Kidney capillary endothelial cell (primary cell): ENCODE data around the gene MRPL21.

Source experiments
- DNase-seq: peaks from one replicate; pipeline ENCODE4 v3.0.0-alpha.2; 2018; ENCODE audit warnings: low spot score

Gene MRPL21

DNA sequence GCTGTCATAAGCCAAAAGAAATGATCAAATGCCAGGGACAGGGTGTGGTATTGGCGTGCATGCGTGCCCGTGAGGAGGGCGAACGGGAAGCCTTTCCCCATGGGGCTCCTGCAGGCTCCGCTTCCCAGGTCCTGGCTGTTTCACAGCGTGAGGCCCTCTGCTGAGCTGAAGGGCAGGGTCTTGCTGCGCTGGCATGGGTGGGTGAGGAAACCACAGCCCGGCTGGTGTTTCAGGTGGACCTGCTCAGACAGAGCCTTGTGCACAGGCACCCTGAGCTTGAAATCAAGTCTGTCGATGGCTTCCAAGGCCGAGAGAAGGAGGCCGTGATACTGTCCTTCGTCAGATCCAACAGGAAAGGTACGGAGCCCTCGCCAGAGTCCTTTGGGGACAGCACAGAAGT, 31.4 kb upstream of the MRPL21 start:
- no peak for DNase-seq

DNA sequence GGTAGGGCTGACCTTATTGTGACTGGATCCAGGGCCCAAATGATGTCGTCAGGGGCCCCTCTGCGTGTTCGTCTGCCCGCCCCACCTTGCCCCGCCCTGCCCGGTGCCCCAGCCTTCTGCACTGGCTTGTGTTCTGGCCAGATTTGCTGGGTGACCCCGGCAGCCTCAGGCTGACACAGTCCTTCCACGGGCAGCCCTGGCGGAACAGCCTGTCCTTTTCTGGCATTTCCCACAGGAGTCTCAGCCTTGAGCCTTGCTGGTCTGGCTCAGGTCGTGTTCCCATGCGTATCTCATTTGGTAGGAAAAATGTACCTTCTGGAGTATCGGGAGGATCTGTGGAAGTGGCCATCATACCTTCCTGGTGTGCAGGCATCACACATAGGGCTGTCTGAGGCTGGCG, 31.0 kb upstream of the MRPL21 start:
- DNase-seq = no peak

DNA sequence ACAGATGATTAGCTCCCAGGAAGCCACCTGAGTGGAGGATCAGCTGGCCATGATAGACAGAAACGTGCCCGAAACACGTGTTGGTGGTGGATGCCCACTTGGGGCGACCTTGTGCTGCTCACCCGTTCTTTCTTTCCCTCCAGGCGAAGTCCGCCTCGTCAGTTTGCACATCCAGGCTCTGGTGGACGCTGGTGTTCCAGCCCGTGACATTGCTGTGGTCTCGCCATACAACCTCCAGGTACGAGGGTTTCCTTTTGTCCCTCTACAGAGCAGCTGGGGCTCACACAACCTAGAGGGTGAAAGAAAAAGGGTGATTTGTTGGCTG, 30.7 kb upstream of the MRPL21 start:
- DNase-seq = no peak

DNA sequence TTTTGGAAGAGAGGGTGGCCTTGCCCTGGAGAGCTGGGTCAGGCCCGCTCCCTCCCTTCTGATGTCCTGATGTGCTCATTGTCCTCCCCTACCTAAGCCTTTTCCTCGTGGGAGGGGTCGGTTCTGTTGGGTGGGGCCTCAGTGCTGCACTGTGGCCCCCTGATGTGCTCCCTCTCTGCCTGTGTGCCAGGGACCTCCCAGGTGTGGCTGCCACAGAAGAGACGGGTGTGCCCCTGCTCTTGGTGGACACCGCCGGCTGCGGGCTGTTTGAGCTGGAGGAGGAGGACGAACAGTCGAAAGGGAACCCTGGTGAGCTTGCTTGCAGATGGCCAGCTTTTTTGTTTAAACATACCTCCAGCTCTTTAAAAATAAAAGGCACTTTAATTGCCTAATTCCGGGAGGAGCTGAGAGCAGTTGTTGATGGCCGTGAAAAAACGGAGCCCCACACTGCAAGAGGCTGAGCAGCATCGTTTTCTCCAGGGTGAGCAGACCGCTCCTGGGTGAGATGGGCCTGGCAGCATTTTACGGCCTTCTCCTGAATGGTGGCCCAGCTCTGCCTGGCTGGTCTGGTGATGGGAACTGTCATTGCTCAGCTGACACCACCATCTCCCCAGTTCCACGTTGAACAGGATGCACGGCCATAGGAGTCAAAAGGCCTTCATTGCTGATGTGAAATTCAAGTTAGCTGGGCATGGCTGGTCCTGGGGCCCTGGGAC, 30.1 kb upstream of the MRPL21 start:
- no peak for DNase-seq

DNA sequence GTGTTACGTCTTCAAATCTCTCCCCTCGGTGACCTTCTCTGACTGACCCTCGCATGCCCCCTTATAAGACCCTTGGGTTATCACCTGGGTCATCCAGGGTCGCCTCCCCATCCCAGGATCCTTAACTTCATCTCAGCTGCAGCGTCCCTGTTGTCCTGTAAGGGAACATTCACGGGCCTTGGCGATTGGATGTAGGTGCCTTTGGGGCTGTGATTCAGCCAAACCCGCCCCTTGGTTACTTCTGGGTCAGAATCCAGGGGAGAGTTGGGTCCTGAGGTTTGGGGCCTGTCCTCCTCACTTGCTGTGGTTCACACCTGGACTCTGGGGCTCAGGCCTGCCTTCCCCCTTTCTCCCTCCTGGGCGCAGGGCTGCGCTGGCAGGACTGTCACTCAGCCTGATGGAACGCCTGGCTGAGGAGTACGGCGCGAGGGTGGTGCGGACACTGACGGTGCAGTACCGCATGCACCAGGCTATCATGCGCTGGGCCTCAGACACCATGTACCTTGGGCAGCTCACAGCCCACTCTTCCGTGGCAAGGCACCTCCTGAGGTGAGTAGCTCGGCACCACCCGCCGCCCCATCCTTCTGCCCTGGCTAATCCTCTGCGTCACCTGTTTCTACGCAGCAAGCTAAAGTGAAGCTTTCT, 29.4 kb upstream of the MRPL21 start:
- DNase-seq = no peak

DNA sequence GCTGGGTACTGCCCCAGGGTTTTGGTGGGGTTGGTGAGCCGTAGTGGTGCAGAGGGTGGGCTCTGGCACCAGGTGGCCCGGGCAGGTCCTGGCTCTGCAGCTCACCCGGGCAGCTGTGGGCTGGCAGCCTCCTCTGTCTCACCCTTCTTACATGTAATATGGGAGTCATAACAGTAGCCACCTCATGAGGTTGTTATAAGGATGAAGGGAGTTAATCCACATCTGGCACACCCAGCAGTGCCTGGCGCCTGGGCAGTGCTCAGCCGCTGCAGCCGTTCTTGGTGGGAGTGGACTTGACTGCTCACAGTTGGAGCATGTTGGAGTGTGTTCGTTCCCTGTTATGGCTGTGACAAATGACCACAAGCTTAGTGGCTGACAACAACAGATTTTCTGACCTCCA, 28.7 kb upstream of the MRPL21 start:
- no peak for DNase-seq

DNA sequence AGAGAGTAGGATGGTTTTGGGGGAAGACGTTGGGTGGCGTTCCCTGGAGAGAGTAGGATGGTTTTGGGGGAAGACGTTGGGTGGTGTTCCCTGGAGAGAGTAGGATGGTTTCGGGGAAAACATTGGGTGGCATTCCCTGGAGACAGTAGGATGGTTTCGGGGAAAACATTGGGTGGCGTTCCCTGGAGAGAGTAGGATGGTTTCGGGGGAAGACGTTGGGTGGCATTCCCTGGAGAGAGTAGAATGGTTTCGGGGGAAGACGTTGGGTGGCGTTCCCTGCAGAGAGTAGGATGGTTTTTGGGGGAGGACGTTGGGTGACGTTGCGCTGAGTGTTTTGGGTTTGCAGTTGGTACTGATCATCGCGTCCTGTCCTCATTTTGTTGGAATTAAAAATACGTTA, 28.3 kb upstream of the MRPL21 start:
- DNase-seq = no peak

DNA sequence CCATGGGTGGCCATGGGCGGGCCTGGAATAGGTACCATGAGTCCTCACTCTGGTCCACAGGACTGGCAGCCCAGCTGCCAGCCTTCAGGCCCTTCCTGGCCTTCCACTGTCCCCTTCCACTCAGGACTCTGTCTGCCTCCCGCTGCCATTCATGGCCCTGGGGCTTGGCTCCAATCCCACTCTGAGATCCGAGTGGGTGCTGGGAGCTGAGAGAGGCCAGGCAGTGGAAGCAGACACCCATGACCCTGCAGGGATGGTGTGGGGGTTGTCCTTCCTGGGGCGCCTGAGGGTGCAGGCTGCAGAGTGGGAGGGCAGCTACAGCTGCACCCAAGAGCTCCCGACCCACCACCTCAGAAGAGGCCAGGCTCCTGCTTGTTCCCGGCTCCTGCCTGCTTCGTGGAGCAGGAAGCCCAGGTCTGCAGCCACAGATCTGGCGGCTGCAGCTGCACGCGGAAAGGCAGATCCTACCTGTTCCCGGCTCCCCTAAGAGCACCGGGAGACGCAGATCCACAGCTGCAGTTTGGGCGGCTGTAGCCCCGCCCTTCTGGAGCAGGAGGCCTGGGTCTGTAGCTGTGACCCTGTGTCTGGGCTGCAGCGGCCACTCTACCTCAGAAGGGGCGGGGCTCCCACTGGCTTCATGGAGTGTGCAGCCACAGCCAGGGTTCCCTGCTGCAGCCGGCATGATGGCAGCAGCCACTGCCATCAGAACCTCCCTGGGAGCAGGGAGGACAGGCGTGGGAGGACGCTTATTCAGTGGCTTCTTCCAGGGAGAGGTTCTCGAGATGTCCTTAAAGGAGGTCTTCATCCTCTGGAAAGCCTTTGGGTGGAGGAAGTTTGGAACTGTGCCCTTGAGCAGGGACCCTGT, 27.6 kb upstream of the MRPL21 start:
- DNase-seq = no peak

DNA sequence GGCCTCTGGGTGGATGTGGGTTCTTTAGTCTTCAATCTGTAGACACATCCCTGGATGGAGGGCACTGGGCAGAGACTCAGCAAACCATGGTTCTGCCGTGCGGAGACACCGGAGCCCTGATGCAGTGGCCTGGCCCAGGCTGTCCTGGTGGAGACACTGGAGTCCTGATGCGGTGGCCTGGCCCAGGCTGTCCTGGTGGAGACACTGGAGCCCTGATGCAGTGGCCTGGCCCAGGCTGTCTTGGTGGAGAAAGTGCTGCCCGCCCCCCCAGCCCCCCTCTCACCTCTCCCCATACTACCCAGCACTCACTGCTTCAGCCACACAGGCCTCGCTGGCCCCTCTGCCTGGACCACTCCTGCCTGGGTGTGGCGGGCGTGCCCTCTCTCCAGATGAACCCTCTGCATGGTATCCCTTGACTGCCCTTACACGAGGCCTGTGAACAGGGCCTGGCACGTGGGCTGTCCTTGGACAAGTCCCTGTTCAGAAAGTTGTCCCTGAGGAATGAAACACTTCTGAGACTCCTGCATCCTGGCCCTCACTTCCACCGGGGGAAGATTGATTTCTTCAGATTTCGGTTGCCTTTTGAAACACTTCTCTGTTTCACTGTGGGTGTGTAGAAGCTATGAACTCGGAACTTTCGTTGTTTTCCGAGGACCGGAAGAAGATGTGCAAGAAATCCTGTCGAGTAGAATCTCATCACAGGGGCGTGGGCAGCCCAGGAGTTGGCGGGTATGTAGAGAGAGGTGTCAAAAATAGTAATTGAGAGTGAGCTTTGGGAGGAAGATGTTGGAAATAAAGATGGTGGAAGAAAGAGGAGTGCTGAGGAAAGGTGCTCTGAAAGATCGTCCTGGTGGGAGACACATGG, 26.3 kb upstream of the MRPL21 start:
- no peak for DNase-seq

DNA sequence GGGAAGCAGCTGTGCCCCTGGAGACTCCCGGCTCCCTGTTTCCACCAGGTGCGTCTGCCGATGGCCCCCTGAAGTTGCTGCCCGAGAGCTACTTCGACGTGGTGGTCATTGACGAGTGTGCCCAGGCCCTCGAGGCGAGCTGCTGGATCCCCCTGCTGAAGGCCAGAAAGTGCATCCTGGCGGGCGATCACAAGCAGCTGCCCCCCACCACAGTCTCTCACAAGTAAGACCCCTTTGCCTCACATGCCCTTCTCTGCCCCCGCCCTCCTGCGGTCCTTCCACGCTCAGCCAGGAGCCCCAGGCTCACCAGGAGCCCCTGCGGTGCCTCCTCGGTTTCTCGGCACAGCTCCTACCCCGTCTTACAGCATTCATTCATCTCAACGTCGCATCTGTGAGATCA, 25.5 kb upstream of the MRPL21 start:
- no peak for DNase-seq

DNA sequence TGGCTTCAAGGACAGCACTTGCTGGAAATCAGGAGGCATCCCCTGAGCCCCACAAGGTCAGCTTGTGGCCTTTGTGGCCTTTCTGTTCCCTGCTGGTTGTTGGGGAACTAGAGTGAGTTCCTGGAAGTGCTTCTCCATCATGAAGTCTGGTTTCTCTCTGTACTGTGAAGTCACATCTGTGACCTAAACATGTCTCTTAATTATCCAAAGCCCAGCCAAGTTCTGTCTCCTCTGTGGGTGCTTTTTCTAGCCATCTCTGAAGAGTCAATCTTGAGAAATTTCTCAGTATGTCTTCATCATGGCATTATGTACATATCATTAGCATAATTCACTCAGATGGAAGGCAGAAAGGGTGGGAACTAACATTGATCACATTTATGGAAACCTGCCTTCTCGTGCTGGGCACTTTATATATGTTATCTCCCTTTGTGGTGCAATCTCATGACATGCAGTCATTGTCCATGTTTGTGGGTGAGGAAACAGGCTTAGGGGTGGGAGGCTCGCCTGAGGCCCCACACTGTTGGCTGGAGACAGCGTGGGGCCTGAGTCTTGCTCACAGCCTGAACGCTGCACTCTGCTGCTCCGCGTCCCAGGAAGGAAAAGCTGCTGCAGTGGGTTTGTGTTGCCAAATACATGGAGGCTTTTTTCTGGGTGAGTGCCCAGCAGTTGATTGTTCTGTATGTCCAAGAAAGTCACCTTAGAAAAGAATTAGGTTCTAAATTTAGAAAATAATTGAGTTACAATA, 24.7 kb upstream of the MRPL21 start:
- no peak for DNase-seq

DNA sequence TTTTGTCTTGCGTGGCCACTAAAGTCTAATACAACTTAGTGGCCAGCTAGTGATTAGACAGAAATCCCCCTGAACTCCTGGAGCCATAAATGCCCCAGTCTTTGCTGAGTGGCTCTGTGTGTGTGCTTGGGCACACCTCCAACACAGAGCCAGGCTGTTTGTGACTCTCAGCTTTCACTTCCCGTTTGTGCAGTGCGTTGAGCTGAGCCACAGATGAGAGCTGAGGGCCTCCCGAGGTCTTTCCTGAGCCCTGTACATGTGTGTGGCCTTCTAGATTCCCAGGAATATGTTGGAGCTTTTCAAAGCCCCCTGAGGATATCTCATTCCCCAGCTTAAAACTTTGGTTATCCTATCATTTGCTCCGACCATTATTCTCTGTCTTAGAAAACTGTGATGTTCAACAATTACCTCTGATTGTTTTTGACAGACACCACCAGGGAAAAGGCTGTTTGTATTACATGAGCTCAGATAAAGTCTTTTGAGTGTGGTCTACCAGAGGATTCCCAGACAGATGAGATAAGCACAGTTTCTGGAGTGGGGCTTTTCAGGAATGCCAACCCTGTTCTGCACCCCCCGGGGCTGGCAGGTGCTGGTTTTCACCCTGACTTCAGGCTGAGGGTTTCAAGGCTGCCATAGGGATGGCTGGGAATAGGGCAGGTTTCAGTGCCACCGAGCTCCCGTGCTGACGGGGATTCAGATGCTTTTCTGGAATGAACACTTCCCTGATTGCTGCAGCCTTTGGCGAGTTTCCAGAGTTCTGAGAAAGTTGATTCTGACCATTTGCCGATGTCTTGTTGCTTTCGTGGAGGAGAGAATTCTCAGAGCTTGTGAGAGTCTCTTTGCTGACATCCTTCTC, 23.9 kb upstream of the MRPL21 start:
- DNase-seq = no peak

DNA sequence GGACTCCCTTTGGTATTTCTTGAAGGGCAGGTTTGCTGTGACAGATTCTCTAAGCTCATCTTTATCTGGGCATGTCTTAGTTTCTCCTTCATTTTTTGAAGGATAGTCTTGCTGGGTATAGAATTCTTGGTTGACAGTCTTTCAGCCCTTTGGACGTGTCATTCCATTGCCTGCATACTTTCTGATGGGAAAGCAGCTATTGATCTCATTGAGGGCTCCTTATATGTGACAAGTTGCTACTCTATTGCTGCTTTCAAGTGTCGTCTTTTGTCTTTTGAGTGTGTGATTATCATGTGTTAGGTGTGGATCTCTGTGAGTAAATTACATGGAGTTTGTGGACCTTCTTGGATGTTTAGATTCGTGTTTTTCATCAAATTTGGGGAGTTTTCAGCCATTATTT, 22.0 kb upstream of the MRPL21 start:
- no peak for DNase-seq

DNA sequence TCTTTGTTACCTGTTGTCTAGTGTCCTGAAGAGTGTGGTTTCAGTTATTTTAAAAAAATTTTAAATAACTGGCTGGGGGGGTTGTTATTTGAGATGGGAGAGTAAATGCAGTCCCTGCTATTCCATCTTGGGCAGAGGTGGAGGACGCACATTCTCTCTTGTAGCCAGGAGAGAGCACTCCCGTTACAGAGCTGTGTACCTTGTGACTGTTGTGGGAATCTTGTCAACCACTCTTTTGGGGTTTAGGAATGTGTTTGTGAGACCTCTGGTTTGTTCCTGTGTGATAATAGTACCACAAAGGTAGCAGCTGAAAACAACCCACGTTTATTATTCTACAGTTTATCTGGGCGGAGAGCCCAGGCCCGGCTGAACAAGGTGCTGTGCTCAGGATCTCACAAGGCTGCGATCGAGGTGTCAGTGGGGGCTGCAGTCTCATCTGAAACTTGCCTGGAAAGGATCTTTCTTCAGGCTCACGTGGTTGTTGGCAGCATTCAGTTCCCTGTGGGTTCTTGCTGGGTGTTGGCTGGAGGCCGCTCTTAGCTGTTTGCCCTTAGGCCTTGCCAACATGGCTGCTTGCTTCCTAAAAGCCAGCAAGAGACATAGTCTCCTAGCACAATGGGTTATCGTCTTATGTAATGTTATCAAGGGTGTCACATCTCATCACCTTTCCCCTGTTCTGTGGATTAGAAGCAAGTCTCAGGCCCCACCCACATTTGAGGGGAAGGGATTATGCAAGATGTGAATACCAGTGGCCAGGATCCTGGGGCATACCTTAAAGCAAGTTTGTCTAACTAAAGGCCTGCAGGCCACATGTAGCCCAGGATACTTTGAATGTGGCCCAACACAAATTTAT, 20.7 kb upstream of the MRPL21 start:
- DNase-seq = no peak

DNA sequence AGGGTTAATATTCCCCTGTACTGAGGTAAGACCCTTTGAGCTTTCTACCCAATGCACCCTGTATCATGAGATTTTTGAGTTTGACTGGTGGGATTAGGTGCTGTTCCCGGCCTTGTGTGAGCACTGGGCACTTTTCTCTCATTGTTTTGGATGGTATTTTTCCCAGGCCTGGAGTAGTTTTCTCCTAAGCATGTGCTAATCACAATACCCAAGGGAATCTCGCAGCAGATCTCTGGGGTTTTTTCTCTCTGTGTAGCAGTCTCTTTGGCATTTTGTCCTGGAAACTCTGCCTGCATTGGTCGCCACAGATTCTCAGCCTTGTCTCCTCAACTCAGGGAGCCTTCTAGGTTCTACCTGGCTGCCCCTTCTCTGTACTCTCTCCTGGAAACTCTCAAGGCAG, 20.0 kb upstream of the MRPL21 start:
- DNase-seq = no peak

DNA sequence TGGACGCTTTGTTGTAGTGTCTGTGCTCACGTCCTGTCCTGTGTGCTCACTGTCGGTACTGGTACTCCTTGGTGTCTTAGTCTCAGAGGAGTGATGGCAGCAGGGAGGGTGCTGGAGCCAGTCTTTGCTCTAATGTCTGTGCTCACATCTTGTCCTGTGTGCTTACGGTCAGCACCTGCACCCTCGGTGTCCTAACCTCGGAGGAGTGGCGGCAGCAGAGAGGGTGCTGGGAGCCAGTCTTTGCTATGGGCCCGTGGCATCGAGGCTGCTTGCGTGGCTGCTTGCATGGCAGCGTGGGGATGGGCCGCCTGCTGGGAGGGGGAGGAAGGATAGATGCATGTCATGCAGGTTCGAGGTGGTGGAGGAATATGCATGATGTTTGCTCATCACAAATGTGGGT, 12.8 kb upstream of the MRPL21 start:
- DNase-seq = no peak

DNA sequence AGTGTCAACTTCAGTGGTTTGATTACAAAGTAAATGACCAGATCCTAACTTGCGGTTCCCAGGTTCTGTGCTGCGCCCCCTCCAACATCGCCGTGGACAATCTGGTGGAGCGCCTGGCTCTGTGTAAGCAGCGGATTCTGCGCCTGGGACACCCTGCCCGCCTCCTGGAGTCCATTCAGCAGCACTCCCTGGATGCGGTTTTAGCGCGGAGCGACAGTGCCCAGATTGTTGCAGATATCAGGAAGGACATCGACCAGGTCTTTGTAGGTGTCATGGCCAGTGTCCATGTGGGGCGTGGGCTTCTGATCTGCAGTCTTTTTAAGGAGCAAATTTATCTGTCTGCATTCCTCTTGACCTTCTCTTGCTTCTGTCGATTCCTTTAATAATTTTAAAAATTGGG, 11.1 kb upstream of the MRPL21 start:
- no peak for DNase-seq

DNA sequence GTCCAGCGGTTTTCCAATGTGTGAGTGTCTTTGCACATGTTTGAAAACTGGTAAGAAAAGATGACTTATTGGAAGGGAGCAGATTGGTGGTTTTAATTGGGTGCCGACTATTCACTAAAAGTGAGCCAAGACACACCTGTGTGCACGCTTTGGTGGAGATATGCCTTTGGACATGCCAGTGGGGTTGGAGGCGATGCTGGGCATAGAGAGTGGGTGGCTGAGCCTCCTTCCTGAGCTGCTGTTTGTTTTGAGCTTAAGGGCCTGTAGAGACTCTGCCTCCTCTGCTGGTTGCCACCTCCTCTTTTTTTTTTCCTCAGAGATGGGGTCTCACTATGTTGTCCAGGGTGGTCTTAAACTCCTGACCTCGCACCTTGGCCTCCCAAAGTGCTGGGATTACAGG, 9.6 kb upstream of the MRPL21 start:
- DNase-seq = no peak

DNA sequence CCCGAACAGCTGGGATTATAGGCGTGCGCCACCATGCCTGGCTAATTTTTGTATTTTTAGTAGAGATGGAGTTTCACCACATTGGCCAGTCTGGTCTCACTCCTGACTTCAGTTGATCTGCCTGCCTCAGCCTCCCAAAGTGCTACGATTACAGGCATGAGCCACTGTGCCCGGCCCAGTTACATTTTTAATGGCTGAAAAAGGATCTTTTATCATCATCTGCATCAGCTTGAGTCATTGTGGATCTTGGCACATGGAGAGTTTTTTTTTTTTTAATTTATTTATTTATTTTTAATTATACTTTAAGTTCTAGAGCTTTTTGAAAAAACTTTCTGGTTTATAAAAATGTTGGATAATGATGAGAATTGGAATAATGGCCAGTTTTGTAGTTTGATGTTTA, 8.6 kb upstream of the MRPL21 start:
- DNase-seq = no peak

DNA sequence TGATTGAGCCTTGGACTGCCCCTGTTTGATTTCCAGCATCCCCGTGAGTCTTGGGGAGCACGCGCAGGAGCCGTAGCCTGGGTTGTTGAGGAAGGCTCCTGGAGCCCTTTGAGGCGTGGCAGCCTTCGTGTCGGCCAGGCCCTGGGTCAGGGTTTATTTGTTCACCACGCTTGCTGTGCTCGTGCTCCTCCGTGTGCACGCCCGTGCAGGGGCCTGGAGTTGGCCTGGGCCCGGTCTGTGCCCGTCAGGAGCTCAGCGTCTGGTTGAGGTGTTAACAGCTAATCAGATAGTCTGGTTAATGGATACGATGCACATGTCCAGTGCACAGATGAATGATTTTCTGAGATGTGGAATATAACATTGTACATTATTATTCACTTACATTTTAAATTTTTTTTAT, 8.1 kb upstream of the MRPL21 start:
- no peak for DNase-seq
